22Rv1 (cell line): ENCODE measurements around the gene TOM1L1.

ENCODE experiments used
- H3K27ac ChIP-seq: fragments of 450-650 bp; 2 replicates; pipeline ENCODE4 v1.5.1; 2017
- ZFX ChIP-seq: fragments of 450-650 bp; IDR thresholded peaks from 2 replicates; pipeline ENCODE4 v1.6.1; 2017; ENCODE audit warnings: antibody characterized with exemption, borderline replicate concordance
- TF ChIP-seq, protein P1 (sequence below): fragments of 450-650 bp; IDR thresholded peaks from 2 replicates; pipeline ENCODE4 v1.5.1; 2017; ENCODE audit warnings: mild to moderate bottlenecking

Gene TOM1L1

GRCh38 chr17:54898576-54898975, 2.1 kb upstream of the TOM1L1 start:
- no peak overlapping the region for H3K27ac ChIP-seq
- TF ChIP-seq ZFX, result no peak
- TF ChIP-seq, protein P1, sequence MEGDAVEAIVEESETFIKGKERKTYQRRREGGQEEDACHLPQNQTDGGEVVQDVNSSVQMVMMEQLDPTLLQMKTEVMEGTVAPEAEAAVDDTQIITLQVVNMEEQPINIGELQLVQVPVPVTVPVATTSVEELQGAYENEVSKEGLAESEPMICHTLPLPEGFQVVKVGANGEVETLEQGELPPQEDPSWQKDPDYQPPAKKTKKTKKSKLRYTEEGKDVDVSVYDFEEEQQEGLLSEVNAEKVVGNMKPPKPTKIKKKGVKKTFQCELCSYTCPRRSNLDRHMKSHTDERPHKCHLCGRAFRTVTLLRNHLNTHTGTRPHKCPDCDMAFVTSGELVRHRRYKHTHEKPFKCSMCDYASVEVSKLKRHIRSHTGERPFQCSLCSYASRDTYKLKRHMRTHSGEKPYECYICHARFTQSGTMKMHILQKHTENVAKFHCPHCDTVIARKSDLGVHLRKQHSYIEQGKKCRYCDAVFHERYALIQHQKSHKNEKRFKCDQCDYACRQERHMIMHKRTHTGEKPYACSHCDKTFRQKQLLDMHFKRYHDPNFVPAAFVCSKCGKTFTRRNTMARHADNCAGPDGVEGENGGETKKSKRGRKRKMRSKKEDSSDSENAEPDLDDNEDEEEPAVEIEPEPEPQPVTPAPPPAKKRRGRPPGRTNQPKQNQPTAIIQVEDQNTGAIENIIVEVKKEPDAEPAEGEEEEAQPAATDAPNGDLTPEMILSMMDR, result no peak

DNA sequence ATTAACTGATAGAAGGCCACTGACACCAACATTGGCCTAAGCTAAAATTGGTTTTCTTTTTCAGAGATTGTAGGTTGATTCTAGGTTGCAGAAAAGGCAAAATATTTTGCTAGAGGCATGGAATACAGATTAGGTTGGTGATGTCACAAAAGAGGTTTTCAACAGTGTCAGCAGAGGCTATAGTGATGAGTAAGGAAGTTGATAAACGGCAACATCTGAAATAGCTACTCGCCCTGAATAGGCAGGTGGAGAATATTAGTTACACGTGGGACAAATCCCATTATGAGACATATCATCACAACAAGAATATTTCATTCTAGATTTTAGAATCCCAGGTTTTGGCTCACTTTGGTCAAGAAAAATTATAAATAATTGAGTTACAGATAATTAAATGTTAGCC, 1.5 kb upstream of the TOM1L1 start:
- TF ChIP-seq, protein P1, result no peak
- no peak for TF ChIP-seq ZFX
- H3K27ac ChIP-seq, result no peak overlapping the region

GRCh38 chr17:54899721-54900456, 763 bp upstream of the TOM1L1 start:
- no peak for TF ChIP-seq ZFX
- TF ChIP-seq, protein P1, result no peak
- H3K27ac ChIP-seq, result peak overlapping the region; percentile 77; the same call in 1 of the 2 replicates

DNA sequence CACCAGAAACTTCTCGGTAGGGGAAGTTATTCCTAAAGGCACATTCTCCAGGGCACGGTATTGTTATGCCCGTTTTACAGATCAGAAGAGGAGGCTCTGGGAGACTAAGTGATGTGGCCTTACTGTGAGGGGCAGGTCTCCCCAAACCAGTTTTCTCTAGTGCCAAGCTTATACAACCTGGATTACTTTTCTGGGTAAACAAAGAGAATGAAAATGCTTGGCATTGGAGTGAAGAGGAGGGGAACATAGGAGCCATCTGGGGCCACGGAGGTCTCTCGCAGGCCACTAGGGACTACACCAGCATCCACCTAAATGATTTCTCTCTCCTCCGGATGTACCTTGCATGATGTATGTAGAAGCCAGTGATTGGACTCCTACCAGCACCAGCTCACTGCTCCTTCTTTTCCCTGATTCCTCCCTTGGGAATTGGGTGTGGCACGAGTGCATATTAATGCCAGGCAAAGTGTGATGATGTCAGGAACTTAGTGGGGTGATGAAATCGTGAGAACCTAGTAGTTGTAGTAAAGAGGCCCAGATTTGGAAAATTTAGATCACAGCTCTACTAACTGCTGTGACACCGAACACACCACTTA, 674 bp downstream of the TOM1L1 start:
- peak overlapping the region; percentile 77 for H3K27ac ChIP-seq
- TF ChIP-seq, protein P1, result no peak
- no peak for TF ChIP-seq ZFX

- peak overlapping the region; percentile 77; the same call in 1 of the 2 replicates for H3K27ac ChIP-seq
- TF ChIP-seq, protein P1, result no peak
- TF ChIP-seq ZFX, result no peak
Measured at GRCh38 chr17:54902017-54902416, 1.4 kb downstream of the TOM1L1 start.

GRCh38 chr17:54902611-54903010, 2.0 kb downstream of the TOM1L1 start:
- TF ChIP-seq, protein P1, result no peak
- no peak for TF ChIP-seq ZFX

GRCh38 chr17:54903375-54903774, 2.7 kb downstream of the TOM1L1 start:
- TF ChIP-seq, protein P1, result no peak
- no peak for TF ChIP-seq ZFX
- no peak overlapping the region for H3K27ac ChIP-seq

More at GRCh38 chr17:54902611-54903010, 2.0 kb downstream of the TOM1L1 start:
- H3K27ac ChIP-seq, result no peak overlapping the region
